ENCODE measurements around the gene TUSC1. TPM values are rescaled to one million over a fixed set of nuclear protein-coding genes. Genes with fewer than 3 reads are reported as not detected.

The TUSC1 gene
- total RNA-seq, 1 donor from 2014 or later, result 15.0 TPM

DNA sequence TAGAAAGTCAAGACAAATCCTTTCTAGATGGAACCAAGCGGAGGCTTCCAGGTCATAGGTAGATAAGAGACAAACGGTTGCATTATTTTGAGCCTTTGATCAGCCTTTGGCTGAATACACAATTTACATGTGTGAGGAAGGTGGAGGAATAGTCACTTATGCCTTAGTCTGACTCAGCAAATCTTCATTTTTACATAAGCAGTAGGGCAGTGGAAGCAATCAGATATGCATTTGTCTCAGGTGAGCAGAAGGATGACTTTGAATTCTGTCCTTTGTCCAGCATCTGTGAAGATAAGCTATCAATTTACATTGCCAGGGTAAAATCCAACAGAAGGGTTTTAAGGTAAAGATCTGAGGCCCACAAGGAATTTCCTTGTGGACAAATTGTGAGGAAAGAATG is 23.8 kb downstream of the TUSC1 start:
- no peaks in the 10 kb centered on the region for H3K9me3 ChIP-seq
- H3K27ac ChIP-seq, result no peak overlapping the region
- intact Hi-C loops (cut with DNase I), result no loop called here
- no peak for DNase-seq
- ATAC-seq, result no peak
- H3K4me3 ChIP-seq, result no peak overlapping the region
- no peaks in the 10 kb centered on the region for H3K36me3 ChIP-seq
- TF ChIP-seq, protein P1, sequence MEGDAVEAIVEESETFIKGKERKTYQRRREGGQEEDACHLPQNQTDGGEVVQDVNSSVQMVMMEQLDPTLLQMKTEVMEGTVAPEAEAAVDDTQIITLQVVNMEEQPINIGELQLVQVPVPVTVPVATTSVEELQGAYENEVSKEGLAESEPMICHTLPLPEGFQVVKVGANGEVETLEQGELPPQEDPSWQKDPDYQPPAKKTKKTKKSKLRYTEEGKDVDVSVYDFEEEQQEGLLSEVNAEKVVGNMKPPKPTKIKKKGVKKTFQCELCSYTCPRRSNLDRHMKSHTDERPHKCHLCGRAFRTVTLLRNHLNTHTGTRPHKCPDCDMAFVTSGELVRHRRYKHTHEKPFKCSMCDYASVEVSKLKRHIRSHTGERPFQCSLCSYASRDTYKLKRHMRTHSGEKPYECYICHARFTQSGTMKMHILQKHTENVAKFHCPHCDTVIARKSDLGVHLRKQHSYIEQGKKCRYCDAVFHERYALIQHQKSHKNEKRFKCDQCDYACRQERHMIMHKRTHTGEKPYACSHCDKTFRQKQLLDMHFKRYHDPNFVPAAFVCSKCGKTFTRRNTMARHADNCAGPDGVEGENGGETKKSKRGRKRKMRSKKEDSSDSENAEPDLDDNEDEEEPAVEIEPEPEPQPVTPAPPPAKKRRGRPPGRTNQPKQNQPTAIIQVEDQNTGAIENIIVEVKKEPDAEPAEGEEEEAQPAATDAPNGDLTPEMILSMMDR (IDR thresholded peaks at IDR 0.05), result no peak
- no peaks in the 10 kb centered on the region for H3K27me3 ChIP-seq
- H3K4me1 ChIP-seq, result no peaks in the 10 kb centered on the region

DNA sequence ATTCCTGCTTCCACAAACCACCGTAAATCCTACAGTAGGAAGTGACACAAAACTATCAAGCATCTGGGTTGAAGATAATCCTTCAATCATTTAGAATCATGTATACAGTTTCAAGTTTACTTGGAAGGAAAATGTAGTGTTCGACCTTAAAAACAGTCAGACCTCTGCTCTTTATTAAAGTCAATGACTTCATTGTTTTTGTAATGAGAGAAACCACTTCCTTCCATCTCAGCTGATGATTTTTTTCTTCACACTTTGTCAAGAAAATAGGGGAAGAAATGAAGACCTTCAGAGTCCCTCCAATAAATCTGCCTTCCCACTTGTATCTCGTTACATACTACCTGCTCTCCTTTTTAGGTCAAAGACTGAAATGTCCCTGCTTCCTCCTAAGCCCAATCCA is 30.1 kb downstream of the TUSC1 start:
- H3K27me3 ChIP-seq, result no peaks in the 10 kb centered on the region
- H3K27ac ChIP-seq, result no peak overlapping the region
- H3K4me1 ChIP-seq, result no peaks in the 10 kb centered on the region
- ATAC-seq, result no peak
- intact Hi-C loops (cut with DNase I), result no loop called here
- H3K36me3 ChIP-seq, result no peaks in the 10 kb centered on the region
- DNase-seq, result no peak
- TF ChIP-seq, protein P1 (IDR thresholded peaks at IDR 0.05), result no peak
- no peak overlapping the region for H3K4me3 ChIP-seq
- no peaks in the 10 kb centered on the region for H3K9me3 ChIP-seq

DNA sequence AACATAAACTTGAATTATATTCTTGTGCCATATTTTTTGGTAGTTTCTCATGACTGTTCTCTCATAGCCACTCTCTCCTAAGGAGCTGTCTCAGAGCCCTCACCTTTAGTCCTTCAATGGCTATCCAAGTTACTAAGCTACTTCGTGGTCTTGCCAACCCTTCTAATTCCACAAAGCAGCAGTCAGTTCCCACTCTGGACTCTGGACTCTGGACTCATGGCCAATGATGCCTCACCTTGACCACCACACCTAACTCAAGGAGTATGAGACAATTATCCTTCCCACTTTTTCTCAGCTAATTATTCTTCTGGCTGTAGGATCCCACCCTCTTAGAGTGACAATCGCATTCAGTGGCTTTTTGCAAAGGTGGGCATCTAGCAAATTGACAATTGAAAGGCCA is 42.2 kb downstream of the TUSC1 start:
- Histone ChIP-seq H3K4me1 (no peaks in the 10 kb centered on the region), H3K9me3 (no peaks in the 10 kb centered on the region), H3K27me3 (no peaks in the 10 kb centered on the region), H3K36me3 (no peaks in the 10 kb centered on the region), H3K4me3 (no peak overlapping the region), H3K27ac (no peak overlapping the region)
- intact Hi-C loops (cut with DNase I), result no loop called here
- TF ChIP-seq, protein P1 (IDR thresholded peaks at IDR 0.05), result no peak
- ATAC-seq (no peak), DNase-seq (no peak)

DNA sequence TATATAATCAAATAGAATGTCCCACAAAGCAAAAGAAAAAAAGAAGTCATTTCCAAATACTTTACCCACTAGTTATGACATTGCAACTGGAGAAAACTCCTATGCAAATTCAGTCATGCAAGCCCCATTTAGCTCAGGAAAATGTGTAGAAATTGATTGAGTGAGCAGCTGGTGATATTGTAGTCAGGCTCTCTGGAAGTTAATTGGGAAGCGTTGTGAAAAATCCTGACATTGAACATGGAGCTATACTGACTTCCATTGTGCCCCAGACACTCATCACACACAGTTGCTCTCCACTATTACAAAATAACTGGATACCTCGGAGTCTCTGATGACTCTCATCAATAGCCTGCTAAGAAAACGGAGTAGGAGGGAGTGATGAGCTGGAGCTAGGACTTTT is 49.0 kb downstream of the TUSC1 start:
- Histone ChIP-seq H3K9me3 (no peaks in the 10 kb centered on the region), H3K4me1 (no peaks in the 10 kb centered on the region), H3K4me3 (no peak overlapping the region), H3K27me3 (no peaks in the 10 kb centered on the region), H3K27ac (no peak overlapping the region), H3K36me3 (no peaks in the 10 kb centered on the region)
- DNase-seq (no peak), ATAC-seq (no peak)
- intact Hi-C loops (cut with DNase I), result no loop called here
- TF ChIP-seq, protein P1 (IDR thresholded peaks at IDR 0.05), result no peak

Data from upper lobe of right lung (tissue), 1 donor.